Neural progenitor cell (in vitro differentiated cells): ENCODE data around the gene LTBP1. TPM values are rescaled to one million over a fixed set of nuclear protein-coding genes. Genes with fewer than 3 reads are reported as not detected.

Experiments used
- DNase-seq: peaks from one replicate; pipeline ENCODE4 v3.0.0-alpha.2; 2016; ENCODE audit warnings: low spot score
- H2AFZ ChIP-seq: fragments of 200-600 bp; sonication (generic); replicated peaks from 2 replicates; pipeline ENCODE4 v1.6.1; 2016; ENCODE audit warnings: antibody characterized with exemption
- H3F3A ChIP-seq: fragments of 200-600 bp; sonication (generic); 2 replicates; pipeline ENCODE4 v1.6.1; 2016; ENCODE audit warnings: antibody characterized with exemption, low read depth
- H3K27ac ChIP-seq: fragments of 200-600 bp; sonication (generic); 2 replicates; pipeline ENCODE4 v1.5.1; 2016; ENCODE audit warnings: mild to moderate bottlenecking
- H3K27me3 ChIP-seq: fragments of 200-600 bp; sonication (generic); 2 replicates; pipeline ENCODE4 v1.6.1; 2016; ENCODE audit warnings: mild to moderate bottlenecking, moderate library complexity
- H3K36me3 ChIP-seq: fragments of 200-600 bp; sonication (generic); 2 replicates; pipeline ENCODE4 v1.5.1; 2016
- H3K4me1 ChIP-seq: fragments of 200-600 bp; sonication (generic); 2 replicates; pipeline ENCODE4 v1.6.1; 2016; ENCODE audit warnings: mixed run types
- H3K4me2 ChIP-seq: fragments of 200-600 bp; sonication (generic); 2 replicates; pipeline ENCODE4 v1.6.1; 2016
- H3K4me3 ChIP-seq: fragments of 200-600 bp; sonication (generic); 2 replicates; pipeline ENCODE4 v1.5.1; 2016
- H3K79me2 ChIP-seq: fragments of 200-600 bp; sonication (generic); 2 replicates; pipeline ENCODE4 v1.6.1; 2016; ENCODE audit warnings: low read depth
- H3K9ac ChIP-seq: fragments of 200-600 bp; sonication (generic); 2 replicates; pipeline ENCODE4 v1.6.1; 2016
- H3K9me3 ChIP-seq: fragments of 200-600 bp; sonication (generic); 2 replicates; pipeline ENCODE4 v1.5.1; 2016; ENCODE audit warnings: low read depth
- H4K20me1 ChIP-seq: fragments of 200-600 bp; sonication (generic); 2 replicates; pipeline ENCODE4 v1.6.1; 2016; ENCODE audit warnings: low read depth
- H3K27ac Mint-ChIP-seq: 3 replicates; pipeline ENCODE4 v1.8.0; 2021; ENCODE audit warnings: mixed read lengths
- H3K27me3 Mint-ChIP-seq: 2 replicates; pipeline ENCODE4 v1.8.0; 2022; ENCODE audit warnings: low read depth, mild to moderate bottlenecking, inconsistent platforms, moderate library complexity, mixed read lengths; ENCODE audit not compliant: insufficient read depth
- H3K36me3 Mint-ChIP-seq: 3 replicates; pipeline ENCODE4 v1.8.0; 2021; ENCODE audit warnings: mixed read lengths
- H3K4me1 Mint-ChIP-seq: 3 replicates; pipeline ENCODE4 v1.8.0; 2021; ENCODE audit warnings: mixed read lengths
- H3K4me3 Mint-ChIP-seq: 3 replicates; pipeline ENCODE4 v1.8.0; 2021; ENCODE audit warnings: mild to moderate bottlenecking, moderate library complexity, mixed read lengths
- H3K9me3 Mint-ChIP-seq: 3 replicates; pipeline ENCODE4 v1.8.0; 2020; ENCODE audit warnings: mixed read lengths
- EZH2 ChIP-seq: fragments of 200-600 bp; sonication (generic); IDR thresholded peaks from 2 replicates; pipeline ENCODE4 v1.6.1; 2017; ENCODE audit warnings: antibody characterized with exemption, mild to moderate bottlenecking, moderate library complexity
- EZH2phosphoT487 ChIP-seq: fragments of 200-600 bp; sonication (generic); IDR thresholded peaks from 2 replicates; pipeline ENCODE4 v1.6.1; 2017; ENCODE audit warnings: antibody characterized with exemption
- total RNA-seq: library from RNA; depleted of rRNA; stranded (reverse); fragments of >200 nt; gene quantifications from 2 replicates; pipeline ENCODE4 v1.2.3, GENCODE V29; 2015; ENCODE audit warnings: low replicate concordance
- TF ChIP-seq, protein P1 (sequence below): fragments of 200-600 bp; sonication (generic); IDR thresholded peaks from 2 replicates; pipeline ENCODE4 v1.5.1; 2017; ENCODE audit warnings: antibody characterized with exemption, mild to moderate bottlenecking

Gene LTBP1
- total RNA-seq, 1 donor from 2014 or later = 50.5 TPM

DNA sequence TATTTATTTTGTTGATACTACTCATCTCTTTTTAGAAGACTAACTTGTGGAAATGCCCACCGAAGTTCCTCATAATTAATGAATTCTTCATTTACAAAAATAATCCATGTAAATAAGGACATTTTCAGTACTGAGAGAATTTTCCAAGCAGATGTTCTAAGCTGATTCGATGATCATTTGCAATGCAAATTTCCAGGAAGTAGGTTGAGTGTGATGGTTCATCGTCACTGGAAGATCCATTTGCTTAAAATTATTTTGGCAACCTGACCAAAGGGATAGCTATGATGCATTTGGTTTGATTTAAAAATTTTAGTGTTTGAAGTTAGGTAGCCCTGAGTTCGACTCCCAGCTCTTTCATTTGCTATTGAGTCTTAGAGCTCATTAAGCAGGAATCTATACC is 272.4 kb downstream of the LTBP1 start:
- no peaks in the 10 kb centered on the region for H3K9me3 Mint-ChIP-seq
- Histone ChIP-seq H3K36me3 (no peaks in the 10 kb centered on the region), H3K79me2 (no peaks in the 10 kb centered on the region), H3F3A (no peaks in the 10 kb centered on the region), H4K20me1 (no peaks in the 10 kb centered on the region), H3K4me3 (no peak overlapping the region), H3K27ac (no peak overlapping the region), H3K9me3 (no peaks in the 10 kb centered on the region), H3K4me1 (no peaks in the 10 kb centered on the region), H3K27me3 (no peaks in the 10 kb centered on the region), H2AFZ (no peak overlapping the region), H3K9ac (no peak overlapping the region), H3K4me2 (no peak overlapping the region)
- TF ChIP-seq, protein P1, sequence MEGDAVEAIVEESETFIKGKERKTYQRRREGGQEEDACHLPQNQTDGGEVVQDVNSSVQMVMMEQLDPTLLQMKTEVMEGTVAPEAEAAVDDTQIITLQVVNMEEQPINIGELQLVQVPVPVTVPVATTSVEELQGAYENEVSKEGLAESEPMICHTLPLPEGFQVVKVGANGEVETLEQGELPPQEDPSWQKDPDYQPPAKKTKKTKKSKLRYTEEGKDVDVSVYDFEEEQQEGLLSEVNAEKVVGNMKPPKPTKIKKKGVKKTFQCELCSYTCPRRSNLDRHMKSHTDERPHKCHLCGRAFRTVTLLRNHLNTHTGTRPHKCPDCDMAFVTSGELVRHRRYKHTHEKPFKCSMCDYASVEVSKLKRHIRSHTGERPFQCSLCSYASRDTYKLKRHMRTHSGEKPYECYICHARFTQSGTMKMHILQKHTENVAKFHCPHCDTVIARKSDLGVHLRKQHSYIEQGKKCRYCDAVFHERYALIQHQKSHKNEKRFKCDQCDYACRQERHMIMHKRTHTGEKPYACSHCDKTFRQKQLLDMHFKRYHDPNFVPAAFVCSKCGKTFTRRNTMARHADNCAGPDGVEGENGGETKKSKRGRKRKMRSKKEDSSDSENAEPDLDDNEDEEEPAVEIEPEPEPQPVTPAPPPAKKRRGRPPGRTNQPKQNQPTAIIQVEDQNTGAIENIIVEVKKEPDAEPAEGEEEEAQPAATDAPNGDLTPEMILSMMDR = no peak
- no peak for TF ChIP-seq EZH2
- TF ChIP-seq EZH2phosphoT487 = no peak
- no peak overlapping the region for H3K27ac Mint-ChIP-seq
- DNase-seq = no peak
- H3K36me3 Mint-ChIP-seq = no peaks in the 10 kb centered on the region
- H3K4me3 Mint-ChIP-seq = no peak overlapping the region
- H3K4me1 Mint-ChIP-seq = peaks cover 6% of the 10 kb centered on the region
- no peaks in the 10 kb centered on the region for H3K27me3 Mint-ChIP-seq

DNA sequence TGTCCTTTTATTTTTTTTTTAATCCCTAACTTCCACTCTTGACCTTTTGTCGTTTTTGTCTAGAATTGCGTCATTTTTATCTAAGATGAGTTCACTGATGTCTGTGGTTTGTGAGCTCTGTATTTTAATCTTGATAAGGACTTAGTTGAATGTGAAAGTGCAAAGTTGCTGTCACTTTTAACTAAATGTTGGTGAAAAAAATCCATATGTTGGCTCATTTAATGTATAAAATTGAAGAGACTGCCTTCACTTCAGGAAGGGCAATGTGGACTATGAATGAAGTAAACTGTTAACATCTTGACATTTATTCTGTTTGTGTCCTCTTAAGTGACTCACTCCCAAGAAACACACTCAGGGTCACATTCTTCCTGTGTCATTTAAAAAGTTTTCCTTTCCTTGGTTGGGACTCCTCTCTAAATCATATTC is 273.1 kb downstream of the LTBP1 start:
- no peaks in the 10 kb centered on the region for H3K9me3 Mint-ChIP-seq

DNA sequence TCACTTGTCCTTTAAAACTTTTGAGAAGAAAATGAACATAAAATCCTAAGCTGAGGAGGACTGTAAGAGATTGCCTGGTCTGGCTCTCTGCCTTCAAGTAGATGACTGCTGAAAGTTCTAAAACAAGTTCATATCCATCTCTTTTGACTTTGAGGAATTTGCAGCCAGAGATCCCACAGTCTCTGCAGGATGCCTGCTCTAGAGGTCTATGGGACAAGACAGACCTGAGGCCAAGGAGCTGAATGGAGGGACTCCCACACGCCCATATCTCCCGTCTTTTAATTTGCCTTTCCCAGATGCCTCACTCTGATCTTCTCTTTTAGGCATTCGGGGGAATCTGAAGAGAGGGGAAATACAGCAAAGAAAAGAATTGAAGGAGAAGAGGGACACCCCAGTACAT is 273.8 kb downstream of the LTBP1 start:
- no peak overlapping the region for H3K27ac Mint-ChIP-seq
- H3K36me3 ChIP-seq = no peaks in the 10 kb centered on the region
- no peaks in the 10 kb centered on the region for H3F3A ChIP-seq
- H3K9ac ChIP-seq = no peak overlapping the region
- H2AFZ ChIP-seq = no peak overlapping the region
- no peak overlapping the region for H3K27ac ChIP-seq
- peaks cover under 1% of the 10 kb centered on the region for H3K36me3 Mint-ChIP-seq
- no peaks in the 10 kb centered on the region for H3K27me3 ChIP-seq
- no peaks in the 10 kb centered on the region for H3K9me3 ChIP-seq
- no peak overlapping the region for H3K4me3 Mint-ChIP-seq
- DNase-seq = no peak
- no peaks in the 10 kb centered on the region for H3K79me2 ChIP-seq
- H3K4me2 ChIP-seq = no peak overlapping the region
- no peak overlapping the region for H3K4me3 ChIP-seq
- TF ChIP-seq EZH2phosphoT487 = no peak
- TF ChIP-seq EZH2 = no peak
- TF ChIP-seq, protein P1 = no peak
- H3K4me1 ChIP-seq = no peaks in the 10 kb centered on the region
- H3K4me1 Mint-ChIP-seq = peaks cover 6% of the 10 kb centered on the region
- H3K27me3 Mint-ChIP-seq = no peaks in the 10 kb centered on the region
- H3K9me3 Mint-ChIP-seq = no peaks in the 10 kb centered on the region
- no peaks in the 10 kb centered on the region for H4K20me1 ChIP-seq

More for the DNA sequence above, 273.1 kb downstream of the LTBP1 start:
- H3K4me1 Mint-ChIP-seq = peaks cover 6% of the 10 kb centered on the region
- Histone ChIP-seq H3K4me1 (no peaks in the 10 kb centered on the region), H3F3A (no peaks in the 10 kb centered on the region), H3K36me3 (no peaks in the 10 kb centered on the region), H3K27me3 (no peaks in the 10 kb centered on the region), H3K9me3 (no peaks in the 10 kb centered on the region), H3K4me2 (no peak overlapping the region), H2AFZ (no peak overlapping the region), H3K27ac (no peak overlapping the region), H3K79me2 (no peaks in the 10 kb centered on the region), H3K9ac (no peak overlapping the region), H4K20me1 (no peaks in the 10 kb centered on the region), H3K4me3 (no peak overlapping the region)
- DNase-seq = no peak
- no peaks in the 10 kb centered on the region for H3K36me3 Mint-ChIP-seq
- no peak for TF ChIP-seq EZH2
- TF ChIP-seq EZH2phosphoT487 = no peak
- TF ChIP-seq, protein P1 = no peak
- H3K27me3 Mint-ChIP-seq = no peaks in the 10 kb centered on the region
- no peak overlapping the region for H3K27ac Mint-ChIP-seq
- H3K4me3 Mint-ChIP-seq = no peak overlapping the region
